Cardiac muscle cell (in vitro differentiated cells and primary cell): ENCODE data around the gene RASAL2. TPM values are rescaled to one million over a fixed set of nuclear protein-coding genes. Genes with fewer than 3 reads are reported as not detected.

Experiments
- DNase-seq, 2 donors: peaks; one replicate each; pipeline versions ENCODE4 v3.0.0 to v3.0.0-alpha.2; 2010 to 2017; ENCODE audit warnings: low read depth in 1 of 2, low spot score in 1 of 2
- H3K27ac ChIP-seq: fragments of 200-600 bp; sonication (generic); 2 replicates; pipeline ENCODE4 v1.5.1; 2016
- H3K27me3 ChIP-seq: fragments of 200-600 bp; sonication (generic); 2 replicates; pipeline ENCODE4 v1.6.0; 2016; ENCODE audit warnings: control low read depth
- H3K36me3 ChIP-seq: fragments of 200-600 bp; sonication (generic); 2 replicates; pipeline ENCODE4 v1.5.1; 2016; ENCODE audit warnings: control low read depth
- H3K4me1 ChIP-seq: fragments of 200-600 bp; sonication (generic); 2 replicates; pipeline ENCODE4 v1.8.1; 2017; ENCODE audit warnings: low read depth, mild to moderate bottlenecking, mixed run types
- H3K4me3 ChIP-seq: fragments of 200-600 bp; sonication (generic); 2 replicates; pipeline ENCODE4 v1.5.1; 2016; ENCODE audit warnings: mild to moderate bottlenecking
- H3K9me3 ChIP-seq: fragments of 200-600 bp; sonication (generic); 2 replicates; pipeline ENCODE4 v1.5.1; 2017; ENCODE audit warnings: low read depth, mild to moderate bottlenecking, control low read depth
- polyA plus RNA-seq: library from polyadenylated mRNA; unstranded; fragments of >200 nt; fragmentation: Nextera tagmentation; extraction: Ambion mirVana; gene quantifications from 2 replicates; pipeline ENCODE4 v1.2.1, GENCODE V29; 2016
- total RNA-seq: library from RNA; depleted of rRNA; stranded (reverse); fragments of >200 nt; gene quantifications from 2 replicates; pipeline ENCODE4 v1.2.3, GENCODE V29; 2016
- TF ChIP-seq, protein P1 (sequence below): IDR thresholded peaks from 2 replicates; pipeline ENCODE4 v1.5.1; 2012; ENCODE audit warnings: low read depth, mild to moderate bottlenecking, low read length

Gene RASAL2
- total and polyA plus RNA-seq, 2 experiments from 2014 or later, result 11.2 to 35.3 TPM

DNA sequence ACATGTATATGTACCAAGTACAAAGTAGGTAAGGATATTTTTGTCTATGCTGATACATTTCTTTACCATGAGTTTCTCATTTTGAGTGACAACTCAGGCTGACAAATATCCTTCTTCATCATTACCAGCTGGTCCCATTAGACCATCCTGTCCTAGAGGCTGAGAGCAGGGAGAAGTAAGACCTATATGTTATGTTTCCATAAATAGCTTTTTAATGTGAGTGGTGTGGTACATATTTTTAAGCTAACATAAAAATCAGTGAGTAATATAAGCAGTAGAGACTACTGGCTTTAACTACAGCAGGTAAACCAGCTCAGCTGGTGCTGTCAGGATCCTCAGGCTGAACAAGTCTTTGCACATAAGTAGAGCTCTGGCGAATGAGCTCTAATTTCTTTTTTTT is 340.5 kb downstream of the RASAL2 start:
- Histone ChIP-seq H3K27me3 (no peaks in the 10 kb centered on the region), H3K4me1 (peaks cover 10% of the 10 kb centered on the region), H3K27ac (no peak overlapping the region), H3K9me3 (no peaks in the 10 kb centered on the region), H3K36me3 (no peaks in the 10 kb centered on the region), H3K4me3 (no peak overlapping the region)
- no peak for DNase-seq
- TF ChIP-seq, protein P1, sequence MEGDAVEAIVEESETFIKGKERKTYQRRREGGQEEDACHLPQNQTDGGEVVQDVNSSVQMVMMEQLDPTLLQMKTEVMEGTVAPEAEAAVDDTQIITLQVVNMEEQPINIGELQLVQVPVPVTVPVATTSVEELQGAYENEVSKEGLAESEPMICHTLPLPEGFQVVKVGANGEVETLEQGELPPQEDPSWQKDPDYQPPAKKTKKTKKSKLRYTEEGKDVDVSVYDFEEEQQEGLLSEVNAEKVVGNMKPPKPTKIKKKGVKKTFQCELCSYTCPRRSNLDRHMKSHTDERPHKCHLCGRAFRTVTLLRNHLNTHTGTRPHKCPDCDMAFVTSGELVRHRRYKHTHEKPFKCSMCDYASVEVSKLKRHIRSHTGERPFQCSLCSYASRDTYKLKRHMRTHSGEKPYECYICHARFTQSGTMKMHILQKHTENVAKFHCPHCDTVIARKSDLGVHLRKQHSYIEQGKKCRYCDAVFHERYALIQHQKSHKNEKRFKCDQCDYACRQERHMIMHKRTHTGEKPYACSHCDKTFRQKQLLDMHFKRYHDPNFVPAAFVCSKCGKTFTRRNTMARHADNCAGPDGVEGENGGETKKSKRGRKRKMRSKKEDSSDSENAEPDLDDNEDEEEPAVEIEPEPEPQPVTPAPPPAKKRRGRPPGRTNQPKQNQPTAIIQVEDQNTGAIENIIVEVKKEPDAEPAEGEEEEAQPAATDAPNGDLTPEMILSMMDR, result no peak

DNA sequence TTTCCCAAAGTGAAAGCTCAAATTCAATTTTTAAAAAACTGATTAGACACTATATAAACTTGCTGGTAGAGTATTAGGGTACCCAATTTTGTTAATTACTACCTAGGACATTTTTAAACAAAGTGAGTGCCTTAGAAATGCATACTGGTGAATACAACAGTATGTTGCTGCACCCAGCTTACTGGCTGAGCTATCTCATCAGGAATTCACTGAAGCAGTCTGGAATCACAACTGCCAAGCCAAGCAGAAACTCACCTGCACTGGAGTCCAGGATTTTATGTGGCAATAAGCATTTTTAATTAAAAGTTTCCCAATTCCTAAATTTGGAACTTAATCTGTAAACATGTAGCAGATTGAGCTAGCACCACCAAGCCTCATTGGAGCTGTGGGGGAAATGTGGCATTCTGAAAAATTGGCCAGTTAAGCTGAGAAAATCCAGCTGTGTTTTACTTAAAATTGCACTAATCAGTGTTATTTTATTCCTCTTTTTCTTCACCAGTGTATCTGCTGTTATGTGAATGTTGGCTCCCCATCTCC is 341.1 kb downstream of the RASAL2 start:
- Histone ChIP-seq H3K4me1 (peaks cover 10% of the 10 kb centered on the region), H3K9me3 (no peaks in the 10 kb centered on the region), H3K36me3 (no peaks in the 10 kb centered on the region), H3K27me3 (no peaks in the 10 kb centered on the region), H3K27ac (no peak overlapping the region), H3K4me3 (no peak overlapping the region)
- TF ChIP-seq, protein P1, result no peak
- DNase-seq, result no peak

DNA sequence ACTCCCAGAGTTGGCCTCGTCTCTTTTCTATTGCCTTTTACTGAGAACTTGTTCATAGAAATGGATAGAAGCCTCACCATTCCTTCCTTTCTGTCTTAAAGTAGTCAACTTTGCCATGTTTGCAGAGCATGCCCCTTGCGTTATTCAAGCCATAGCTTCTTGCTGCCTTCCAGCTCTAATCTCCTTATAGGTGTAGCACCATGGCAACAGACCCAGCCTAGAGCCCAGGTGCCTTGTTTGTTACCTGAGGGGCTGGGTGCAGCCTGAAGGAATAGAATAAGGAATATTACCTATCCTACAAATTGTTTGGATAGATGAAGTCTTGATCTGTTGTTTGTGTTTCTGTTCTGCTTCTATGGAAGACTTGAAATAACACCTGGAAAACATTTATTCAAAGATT is 343.0 kb downstream of the RASAL2 start:
- TF ChIP-seq, protein P1, result no peak
- no peak overlapping the region for H3K4me3 ChIP-seq
- peaks cover 10% of the 10 kb centered on the region for H3K4me1 ChIP-seq
- H3K36me3 ChIP-seq, result peaks cover 5% of the 10 kb centered on the region
- H3K27me3 ChIP-seq, result no peaks in the 10 kb centered on the region
- H3K9me3 ChIP-seq, result no peaks in the 10 kb centered on the region
- H3K27ac ChIP-seq, result no peak overlapping the region
- no peak for DNase-seq

DNA sequence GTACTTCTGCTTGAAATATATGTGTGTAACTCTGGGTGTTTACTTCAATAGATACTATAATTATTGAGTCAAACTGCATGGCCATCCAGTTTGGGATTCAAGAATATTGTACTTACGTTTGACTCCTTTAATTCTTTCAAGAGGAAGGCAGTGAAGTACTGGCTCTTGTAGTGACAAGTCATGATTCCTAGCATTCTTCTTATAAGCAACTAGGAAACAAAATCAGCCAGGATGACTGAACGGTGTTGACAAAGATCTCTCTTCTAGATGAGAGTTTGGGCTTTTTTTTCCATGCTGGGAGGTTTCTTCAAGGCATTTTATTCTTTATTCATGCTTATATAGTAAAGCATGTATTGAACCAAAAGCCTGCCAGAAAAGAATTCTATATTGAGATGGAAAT is 344.5 kb downstream of the RASAL2 start:
- Histone ChIP-seq H3K27ac (no peak overlapping the region), H3K4me3 (no peak overlapping the region), H3K36me3 (peaks cover 7% of the 10 kb centered on the region), H3K9me3 (no peaks in the 10 kb centered on the region), H3K27me3 (no peaks in the 10 kb centered on the region), H3K4me1 (peaks cover 10% of the 10 kb centered on the region)
- peak; percentile 5 to 50 for DNase-seq
- TF ChIP-seq, protein P1, result no peak

DNA sequence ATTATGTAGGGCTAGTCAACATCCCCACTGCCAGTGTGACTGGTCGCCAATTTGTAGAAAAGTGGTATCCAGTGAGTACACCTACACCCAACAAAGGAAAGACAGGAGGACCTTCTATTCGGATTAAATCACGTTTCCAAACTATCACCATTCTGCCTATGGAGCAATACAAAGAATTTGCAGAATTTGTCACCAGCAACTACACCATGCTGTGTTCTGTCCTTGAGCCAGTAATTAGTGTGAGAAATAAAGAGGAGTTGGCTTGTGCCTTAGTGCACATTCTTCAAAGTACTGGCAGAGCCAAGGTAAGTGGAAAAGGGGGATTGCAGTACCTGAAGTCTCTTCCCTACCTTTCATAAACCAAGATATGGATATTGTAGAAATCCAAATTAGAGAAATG is 349.0 kb downstream of the RASAL2 start:
- Histone ChIP-seq H3K4me1 (peaks cover 8% of the 10 kb centered on the region), H3K4me3 (no peak overlapping the region), H3K27ac (no peak overlapping the region), H3K36me3 (peaks cover 13% of the 10 kb centered on the region), H3K9me3 (no peaks in the 10 kb centered on the region), H3K27me3 (no peaks in the 10 kb centered on the region)
- TF ChIP-seq, protein P1, result no peak
- no peak for DNase-seq
